Cerebellar cortex (tissue), 1 donor: Measurements from ENCODE around the gene ADCK1.
"Not testable (repeated sequence)": the region's sequence is repeated elsewhere in the genome, so short reads cannot be mapped to it uniquely, and the experiment has no call there.

Experiments
- DNase-seq: peaks from one replicate; pipeline ENCODE4 v3.0.0-alpha.2; 2015; ENCODE audit warnings: low spot score

Gene ADCK1

DNA sequence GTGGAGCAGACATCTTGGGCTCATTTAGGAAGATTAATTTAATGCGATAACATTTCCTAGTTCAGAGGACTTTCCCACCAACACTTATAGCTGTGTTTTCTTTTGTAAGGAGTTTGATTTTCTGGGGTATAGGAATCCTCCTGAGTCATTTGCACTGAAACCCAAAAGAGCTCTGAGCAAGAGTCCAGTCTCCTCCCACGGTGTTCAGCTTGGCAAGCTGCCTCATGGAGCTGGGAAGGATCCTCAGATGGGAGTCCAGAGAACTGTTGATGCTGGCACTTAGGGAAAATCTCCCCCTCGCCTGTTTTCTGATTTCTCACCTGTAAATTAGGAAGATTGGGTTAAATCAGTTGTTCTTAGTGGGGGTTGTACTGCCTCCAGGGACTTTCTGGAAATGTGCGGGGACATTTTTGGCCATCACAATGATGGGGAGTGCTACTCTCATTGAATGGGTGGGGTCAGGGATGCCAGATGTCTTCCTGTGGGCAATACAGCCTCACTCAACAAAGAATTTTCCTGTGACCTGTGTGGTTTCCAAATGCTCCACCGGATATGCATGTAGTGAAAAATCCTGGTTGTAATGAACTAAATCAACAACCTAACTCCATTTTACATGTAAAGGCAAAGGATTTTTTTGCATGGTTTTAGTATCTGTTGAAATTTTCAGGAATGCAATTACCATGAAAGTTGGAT, 150.6 kb downstream of the ADCK1 start:
- no peak for DNase-seq

DNA sequence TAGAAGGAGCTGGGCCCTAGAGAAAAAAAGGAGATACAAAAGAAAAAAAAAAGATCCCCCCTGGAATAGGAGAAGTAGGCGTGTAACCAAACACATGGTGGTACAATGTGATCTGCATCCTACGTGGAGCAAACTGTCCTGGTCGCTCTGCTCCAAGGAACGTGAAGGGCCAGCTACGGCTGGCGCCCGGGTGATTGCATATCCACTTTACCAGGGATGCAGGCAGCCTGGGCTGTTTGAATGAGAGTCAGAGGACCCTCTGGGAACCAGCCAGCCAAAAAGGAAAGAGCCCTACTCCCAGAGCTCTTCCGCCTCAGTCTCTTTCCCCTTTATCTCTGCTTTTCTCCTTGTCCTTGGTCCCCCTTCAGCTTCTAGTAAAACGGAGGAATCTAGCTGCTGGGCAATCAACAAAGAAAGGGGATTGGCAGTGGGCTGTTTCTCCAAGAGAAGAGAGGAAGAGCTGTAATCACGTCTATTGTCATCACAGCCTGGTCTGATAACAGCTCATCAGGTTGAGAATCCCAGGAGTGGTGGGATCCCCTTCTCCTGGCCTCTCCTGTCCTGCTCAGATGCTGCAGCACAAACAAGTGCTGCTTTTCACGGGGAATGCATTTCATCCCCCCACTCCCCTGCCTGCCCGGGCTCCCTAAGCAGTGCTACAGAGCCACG, 156.0 kb downstream of the ADCK1 start:
- DNase-seq: no peak

- not testable (repeated sequence) for DNase-seq
Observed at GRCh38 chr14:77959686-77960085, 159.8 kb downstream of the ADCK1 start.

DNA sequence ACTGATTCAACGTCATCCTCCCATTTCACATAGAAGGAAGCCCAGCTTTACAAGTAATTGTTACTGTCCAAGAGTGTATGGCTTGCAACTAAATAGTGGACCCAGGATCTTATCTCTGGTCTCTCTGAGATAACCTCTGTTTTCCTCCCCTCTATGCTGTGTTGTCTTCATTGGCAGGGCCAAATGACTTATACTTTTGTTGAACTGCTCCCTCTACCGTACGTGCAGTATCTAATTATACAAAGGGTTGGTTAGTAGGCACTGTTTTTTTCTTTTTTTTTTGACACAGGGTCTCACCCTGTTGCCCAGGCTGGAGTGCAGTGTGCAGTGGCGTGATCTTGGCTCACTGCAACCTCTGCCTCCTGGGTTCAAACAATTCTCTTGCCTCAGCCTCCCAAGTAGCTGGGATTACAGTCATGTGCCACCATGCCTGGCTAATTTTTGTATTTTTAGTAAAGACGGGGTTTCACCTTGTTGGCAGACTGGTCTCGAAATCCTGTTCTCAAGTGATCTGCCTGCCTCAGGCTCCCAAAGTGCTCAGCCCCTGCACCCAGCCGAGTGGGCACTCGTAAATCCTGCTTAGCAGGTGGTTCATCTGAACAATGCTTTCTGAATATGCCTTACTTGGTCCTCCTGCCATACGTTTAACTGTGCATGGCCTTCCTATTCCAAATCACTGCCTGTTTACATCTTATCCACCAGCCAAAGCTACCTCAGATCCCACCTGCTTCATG, 162.1 kb downstream of the ADCK1 start:
- no peak for DNase-seq

- no peak for DNase-seq
Observed at GRCh38 chr14:77962731-77963520, 163.0 kb downstream of the ADCK1 start.

DNA sequence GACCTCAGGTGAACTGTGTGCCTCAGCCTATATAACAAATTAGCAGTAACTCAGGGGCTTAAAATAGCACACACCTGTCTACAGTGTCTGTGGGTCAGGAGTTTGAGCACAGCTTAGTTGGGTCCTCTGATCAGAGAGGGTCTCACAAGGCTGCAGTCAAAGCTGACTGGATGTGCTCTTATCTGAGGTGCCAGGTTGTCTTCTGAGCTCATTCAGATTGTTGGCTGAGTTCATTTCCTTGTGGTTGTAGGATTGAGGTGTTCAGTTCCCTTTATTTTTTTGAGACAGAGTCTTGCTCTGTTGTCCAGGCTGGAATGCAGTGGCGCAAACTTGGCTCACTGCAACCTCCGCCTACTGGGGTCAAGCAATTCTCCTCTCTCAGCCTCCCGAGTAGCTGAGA, 164.7 kb downstream of the ADCK1 start:
- DNase-seq: no peak

DNA sequence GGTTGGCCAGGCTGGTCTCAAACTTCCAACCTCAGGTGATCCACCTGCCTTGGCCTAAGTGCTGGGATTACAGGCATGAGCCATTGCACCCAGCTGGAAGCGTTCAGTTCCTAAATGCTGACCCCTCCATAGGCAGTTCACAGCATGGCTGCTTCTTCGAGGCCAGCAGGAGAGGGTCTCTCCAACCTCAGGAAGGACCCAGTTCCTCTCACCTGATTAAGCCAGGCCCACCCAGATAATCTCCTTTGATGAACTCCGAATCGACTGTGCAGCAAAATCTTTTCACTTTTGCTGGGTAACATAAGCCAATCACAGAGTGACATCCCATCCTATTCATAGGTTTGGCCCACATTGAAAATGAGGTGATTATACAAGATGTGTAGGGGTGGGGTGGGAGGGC, 165.1 kb downstream of the ADCK1 start:
- no peak for DNase-seq

- DNase-seq: no peak
Observed at GRCh38 chr14:77965919-77966435, 166.1 kb downstream of the ADCK1 start.

GRCh38 chr14:77967110-77967509, 167.2 kb downstream of the ADCK1 start:
- DNase-seq: no peak

DNA sequence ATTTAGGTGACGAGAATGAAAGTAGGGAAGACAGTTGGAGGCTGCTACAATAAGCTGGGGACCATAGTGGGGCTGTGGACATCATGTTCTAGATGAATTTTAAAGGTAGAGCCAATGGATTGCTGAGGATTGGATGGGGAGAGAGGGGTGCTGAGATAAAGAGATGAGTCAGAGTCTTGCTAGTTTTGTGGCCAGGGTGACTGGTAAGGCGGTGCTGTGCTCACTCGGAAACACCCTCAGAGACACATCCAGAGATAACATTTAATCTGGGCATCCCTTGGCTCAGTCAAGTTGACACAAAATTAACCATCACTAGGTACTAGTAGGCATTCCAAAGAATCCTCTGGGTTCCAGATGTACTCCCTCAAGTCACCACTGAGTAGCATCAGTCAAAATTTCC, 170.7 kb downstream of the ADCK1 start:
- no peak for DNase-seq

DNA sequence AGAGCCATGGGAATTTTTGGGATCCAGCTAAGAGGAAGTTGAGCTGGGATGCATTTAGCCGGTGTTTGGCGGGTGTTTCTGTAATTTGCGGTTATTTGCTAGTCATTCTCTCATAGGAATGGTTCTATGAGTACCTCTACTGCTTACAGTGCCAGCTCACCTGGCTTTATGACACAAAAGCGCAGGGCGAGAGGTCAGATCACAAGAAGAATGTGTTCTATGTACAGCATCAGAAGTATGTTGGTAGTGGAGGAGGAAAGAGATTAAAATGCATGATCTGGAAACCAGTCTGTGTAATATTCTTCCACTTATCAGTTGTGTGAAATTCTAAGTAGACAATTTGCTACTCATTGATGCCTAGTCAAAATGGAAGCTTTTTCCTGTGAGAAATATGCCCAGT, 173.3 kb downstream of the ADCK1 start:
- no peak for DNase-seq

DNA sequence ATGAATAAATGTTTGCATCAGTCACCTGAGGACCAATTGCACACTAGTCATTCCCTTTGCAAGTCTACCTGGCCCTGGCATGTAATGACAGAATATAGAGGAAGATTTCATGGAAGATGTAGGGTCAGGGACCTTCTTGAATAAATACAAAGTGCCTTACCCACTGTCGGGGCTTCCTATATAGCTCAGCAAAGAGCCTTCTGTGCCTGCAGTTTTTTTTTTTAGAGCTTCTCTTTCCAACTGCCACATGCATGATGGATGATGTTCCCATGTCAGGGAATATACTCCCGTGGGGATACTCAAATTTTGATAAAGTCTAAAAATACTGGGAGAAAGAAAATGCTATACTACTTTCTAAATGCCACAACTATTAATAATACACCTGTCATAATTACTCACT, 176.7 kb downstream of the ADCK1 start:
- DNase-seq: no peak

- no peak for DNase-seq
Observed at GRCh38 chr14:77979171-77979570, 179.3 kb downstream of the ADCK1 start.

GRCh38 chr14:77979666-77980351, 179.9 kb downstream of the ADCK1 start:
- DNase-seq: no peak

DNA sequence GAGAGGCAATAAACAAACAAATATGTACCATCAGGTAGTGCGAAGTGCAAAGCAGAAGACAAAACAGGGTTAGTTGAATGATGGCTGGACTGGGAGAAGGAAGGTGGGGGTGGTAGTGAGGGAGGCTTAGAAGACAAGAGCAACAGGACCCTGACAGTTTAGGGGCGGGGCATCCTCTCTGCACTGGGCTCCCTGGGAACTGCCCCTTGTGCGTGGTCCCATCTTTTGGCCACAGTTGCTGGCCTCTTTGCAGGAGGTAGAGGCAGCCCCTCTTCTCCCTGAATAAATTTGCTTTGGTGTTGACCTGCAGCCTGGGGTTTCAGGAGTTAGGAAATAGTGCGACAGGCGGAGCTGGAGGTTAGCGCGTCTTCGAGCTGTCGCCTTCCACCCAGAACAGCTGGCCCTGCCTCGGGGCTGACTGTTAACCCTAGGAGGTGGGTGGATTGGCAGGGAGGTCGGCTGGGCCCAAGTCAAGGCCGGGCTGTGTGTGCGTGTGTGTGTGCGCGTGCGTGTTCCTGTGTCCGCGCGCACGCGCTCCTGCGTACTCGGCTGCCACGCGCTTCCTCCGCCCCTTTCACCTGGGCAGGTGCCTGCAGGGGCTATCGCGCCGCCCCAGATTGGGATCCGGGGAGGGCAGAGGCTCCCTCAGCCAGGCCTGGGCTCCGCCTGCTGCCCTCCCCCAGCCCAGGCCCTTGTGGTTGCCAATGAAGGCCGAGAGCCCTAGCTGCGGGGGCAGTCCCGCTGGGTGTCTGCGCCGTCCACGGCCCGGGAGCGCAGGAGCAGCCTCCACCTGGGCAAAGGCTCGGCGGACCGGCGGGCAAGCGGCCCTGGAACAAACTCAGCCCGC, 180.8 kb downstream of the ADCK1 start:
- no peak for DNase-seq
